ENCODE data around the gene SH3GL1. TPM values are rescaled to one million over a fixed set of nuclear protein-coding genes. Genes with fewer than 3 reads are reported as not detected.

The SH3GL1 gene
- total and polyA plus RNA-seq, 9 of the 15 experiments (the other 6 are each of a cell fraction or from before 2014, with no cell fraction given): 1.7 to 75.3 (median 25.7) TPM

DNA sequence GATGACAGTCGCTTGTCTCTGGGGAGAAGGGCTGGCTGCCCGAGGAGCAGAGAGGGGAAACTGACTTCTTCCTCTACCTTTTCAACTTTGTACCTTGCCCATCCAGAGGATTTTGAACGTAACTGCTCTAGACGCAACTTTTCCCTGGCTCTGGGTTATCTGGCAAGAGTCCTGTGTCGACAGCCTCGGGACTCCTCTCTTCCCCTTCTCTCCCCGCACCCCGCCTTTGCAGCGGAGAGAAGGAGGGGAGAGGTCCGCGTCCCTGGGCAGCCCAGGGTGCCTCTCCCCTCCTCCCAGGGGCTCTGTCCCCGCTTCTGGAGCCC, 574 bp downstream of the SH3GL1 start:
- peaks cover 46% of the 10 kb centered on the region for H3K36me3 ChIP-seq (ENCODE audit: control insufficient read depth, insufficient read depth, low read length)
- no peak for TF ChIP-seq CBX5 (IDR thresholded peaks at IDR 0.05; ENCODE audit: borderline replicate concordance, low read depth)
- no peak for TF ChIP-seq ZNF124 (CRISPR knock-in tag; IDR thresholded peaks at IDR 0.05)
- TF ChIP-seq, protein P1, sequence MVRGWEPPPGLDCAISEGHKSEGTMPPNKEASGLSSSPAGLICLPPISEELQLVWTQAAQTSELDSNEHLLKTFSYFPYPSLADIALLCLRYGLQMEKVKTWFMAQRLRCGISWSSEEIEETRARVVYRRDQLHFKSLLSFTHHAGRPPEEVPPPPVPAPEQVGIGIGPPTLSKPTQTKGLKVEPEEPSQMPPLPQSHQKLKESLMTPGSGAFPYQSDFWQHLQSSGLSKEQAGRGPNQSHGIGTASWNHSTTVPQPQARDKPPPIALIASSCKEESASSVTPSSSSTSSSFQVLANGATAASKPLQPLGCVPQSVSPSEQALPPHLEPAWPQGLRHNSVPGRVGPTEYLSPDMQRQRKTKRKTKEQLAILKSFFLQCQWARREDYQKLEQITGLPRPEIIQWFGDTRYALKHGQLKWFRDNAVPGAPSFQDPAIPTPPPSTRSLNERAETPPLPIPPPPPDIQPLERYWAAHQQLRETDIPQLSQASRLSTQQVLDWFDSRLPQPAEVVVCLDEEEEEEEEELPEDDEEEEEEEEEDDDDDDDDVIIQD (CRISPR knock-in tag; IDR thresholded peaks at IDR 0.05): no peak
- 0 out of 4 replicates have a peak, but pooled peaks of 1 of the 2 experiments have one; percentile 13 for TF ChIP-seq UBTF (IDR thresholded peaks at IDR 0.05; ENCODE audit: borderline replicate concordance in 1 of 2, low read depth in 2 of 2, low read length in 2 of 2)
- TF ChIP-seq RBBP5 (IDR thresholded peaks at IDR 0.05; ENCODE audit: borderline replicate concordance, insufficient read depth, low read length, poor library complexity, severe bottlenecking): peak; percentile 80
- TF ChIP-seq CUX1 (CRISPR knock-in tag; IDR thresholded peaks at IDR 0.05): no peak
- TF ChIP-seq KDM4B (IDR thresholded peaks at IDR 0.05; ENCODE audit: borderline replicate concordance in 2 of 2, low read depth in 1 of 2): 0 out of 4 replicates have a peak, but pooled peaks of 1 of the 2 experiments have one; percentile 17
- TF ChIP-seq, protein P2, sequence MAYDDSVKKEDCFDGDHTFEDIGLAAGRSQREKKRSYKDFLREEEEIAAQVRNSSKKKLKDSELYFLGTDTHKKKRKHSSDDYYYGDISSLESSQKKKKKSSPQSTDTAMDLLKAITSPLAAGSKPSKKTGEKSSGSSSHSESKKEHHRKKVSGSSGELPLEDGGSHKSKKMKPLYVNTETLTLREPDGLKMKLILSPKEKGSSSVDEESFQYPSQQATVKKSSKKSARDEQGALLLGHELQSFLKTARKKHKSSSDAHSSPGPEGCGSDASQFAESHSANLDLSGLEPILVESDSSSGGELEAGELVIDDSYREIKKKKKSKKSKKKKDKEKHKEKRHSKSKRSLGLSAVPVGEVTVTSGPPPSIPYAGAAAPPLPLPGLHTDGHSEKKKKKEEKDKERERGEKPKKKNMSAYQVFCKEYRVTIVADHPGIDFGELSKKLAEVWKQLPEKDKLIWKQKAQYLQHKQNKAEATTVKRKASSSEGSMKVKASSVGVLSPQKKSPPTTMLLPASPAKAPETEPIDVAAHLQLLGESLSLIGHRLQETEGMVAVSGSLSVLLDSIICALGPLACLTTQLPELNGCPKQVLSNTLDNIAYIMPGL (CRISPR knock-in tag; IDR thresholded peaks at IDR 0.05): peak; percentile 67; the same call in 1 of the 2 replicates

More for the DNA sequence above, 574 bp downstream of the SH3GL1 start:
- WGBS (ENCODE audit: insufficient coverage, low coverage, missing lambda C conversion rate): 0% methylated on average over 5 of the region's 12 CpGs
- H3K27ac ChIP-seq (ENCODE audit: extremely low read depth, low read depth, low read length): peak overlapping the region; percentile 94
- POLR2A ChIA-PET: interaction anchor here (0.6 to 1.0 kb wide), 3 partner anchors 25 to 1256 kb away, joined by 3 to 7 read pairs (median 4); no protein-coding TSS in a partner anchor
- peak overlapping the region; percentile 98 for H3K4me2 ChIP-seq (ENCODE audit: insufficient read depth, low read length)
- peak overlapping the region; percentile 94 to 97 for H3K9ac ChIP-seq (ENCODE audit: insufficient read depth in 1 of 2, low read depth in 2 of 2, low read length in 2 of 2)
- in situ Hi-C loops (cut with MboI) (no loop called here), intact Hi-C loops (cut with micrococcal nuclease) (loop anchor here (1.0 to 5.0 kb wide), 3 partner anchors 24 to 238 kb away; partner anchors contain the start of gene TNFAIP8L1)
- H4K20me1 ChIP-seq (replicated peaks; ENCODE audit: control insufficient read depth, insufficient read depth, low read length): peaks cover 34% of the 10 kb centered on the region
- no peaks in the 10 kb centered on the region for H3K27me3 ChIP-seq (ENCODE audit: control insufficient read depth in 2 of 2, insufficient read depth in 2 of 2, low read length in 2 of 2)
- H3K79me2 ChIP-seq (ENCODE audit: control insufficient read depth, insufficient read depth, low read length): peaks cover 87% of the 10 kb centered on the region
- peak overlapping the region; percentile 35 for H2AFZ ChIP-seq (ENCODE audit: low read depth, low read length)
- FAIRE-seq (no peak), DNase-seq (ENCODE audit: extremely low read depth in 1 of 4, low spot score in 3 of 4) (peak in 2 of 4 experiments; percentile 32 to 38), ATAC-seq (peak; percentile 28)
- CTCF ChIA-PET (ENCODE audit: low intra/inter-chr PET ratio): interaction anchor here (0.7 to 3.9 kb wide), 3 partner anchors 25 to 159 kb away, joined by 3 to 49 read pairs (median 3); no protein-coding TSS in a partner anchor
- peaks cover 5% of the 10 kb centered on the region for H3K9me1 ChIP-seq (ENCODE audit: control insufficient read depth, insufficient read depth, low read length)
- no peaks in the 10 kb centered on the region for H3K9me3 ChIP-seq (replicated peaks; ENCODE audit: control insufficient read depth, insufficient read depth, low read depth, low read length)
- H3K4me1 ChIP-seq (replicated peaks in 1 of 2; ENCODE audit: control insufficient read depth in 2 of 2, insufficient read depth in 2 of 2, low read length in 2 of 2): peaks cover 26 to 27% of the 10 kb centered on the region in 2 experiments; a peak in 4 of 5 replicates
- peak overlapping the region; percentile 99 for H3K4me3 ChIP-seq
- no TSS peak for BruUV-seq (replicated peaks)

Measured in K562 (cell line).